ENCODE results near the gene LYSMD1. TPM values are rescaled to one million over a fixed set of nuclear protein-coding genes. Genes with fewer than 3 reads are reported as not detected.

LYSMD1 gene
- total and polyA plus RNA-seq, 2 experiments from 2014 or later = 1.0 to 16.2 TPM

GRCh38 chr1:151171190-151171589 lies 5.5 kb upstream of the LYSMD1 start:
- H3K27ac ChIP-seq = no peak overlapping the region
- H3K4me3 ChIP-seq = no peak overlapping the region
- no peaks in the 10 kb centered on the region for H3K27me3 ChIP-seq
- DNase-seq (ENCODE audit: low spot score) = no peak
- peaks cover 6% of the 10 kb centered on the region for H3K4me1 ChIP-seq (ENCODE audit: insufficient read depth)
- no peaks in the 10 kb centered on the region for H3K36me3 ChIP-seq (replicated peaks; ENCODE audit: insufficient read depth, low read depth)
- H3K9me3 ChIP-seq (ENCODE audit: low read depth) = no peaks in the 10 kb centered on the region
- H4K20me1 ChIP-seq (ENCODE audit: insufficient read depth, poor library complexity, severe bottlenecking) = no peaks in the 10 kb centered on the region
- no peak overlapping the region for H3K4me2 ChIP-seq
- H2AFZ ChIP-seq = no peak overlapping the region
- H3K9me2 ChIP-seq (replicated peaks; ENCODE audit: insufficient read depth) = no peaks in the 10 kb centered on the region
- WGBS (ENCODE audit: low lambda C conversion rate, missing lambda C conversion rate) = 93% methylated on average over 5 of the region's 5 CpGs
- H3K79me2 ChIP-seq = peaks cover 14% of the 10 kb centered on the region
- TF ChIP-seq EZH2 (IDR thresholded peaks at IDR 0.05; ENCODE audit: borderline replicate concordance) (no peak), CTCF (IDR thresholded peaks at IDR 0.05; ENCODE audit: poor library complexity) (no peak), EZH2phosphoT487 (IDR thresholded peaks at IDR 0.05; ENCODE audit: low read depth, severe bottlenecking, unreplicated experiment) (no peak)

- 90% methylated on average over 6 of the region's 6 CpGs for WGBS (ENCODE audit: low lambda C conversion rate, missing lambda C conversion rate)
- Histone ChIP-seq H3K4me2 (peak overlapping the region; percentile 81), H3K27ac (peak overlapping the region; percentile 75), H3K36me3 (replicated peaks; ENCODE audit: insufficient read depth, low read depth) (no peaks in the 10 kb centered on the region), H3K4me3 (peak overlapping the region; percentile 56), H3K4me1 (ENCODE audit: insufficient read depth) (peaks cover 15% of the 10 kb centered on the region), H3K79me2 (peaks cover 37% of the 10 kb centered on the region), H3K27me3 (no peaks in the 10 kb centered on the region), H4K20me1 (ENCODE audit: insufficient read depth, poor library complexity, severe bottlenecking) (no peaks in the 10 kb centered on the region), H2AFZ (no peak overlapping the region), H3K9me3 (ENCODE audit: low read depth) (no peaks in the 10 kb centered on the region), H3K9me2 (replicated peaks; ENCODE audit: insufficient read depth) (no peaks in the 10 kb centered on the region)
- no peak for DNase-seq (ENCODE audit: low spot score)
- TF ChIP-seq EZH2 (IDR thresholded peaks at IDR 0.05; ENCODE audit: borderline replicate concordance) (no peak), CTCF (IDR thresholded peaks at IDR 0.05; ENCODE audit: poor library complexity) (no peak), EZH2phosphoT487 (IDR thresholded peaks at IDR 0.05; ENCODE audit: low read depth, severe bottlenecking, unreplicated experiment) (no peak)
Observed at GRCh38 chr1:151167116-151167515, 1.4 kb upstream of the LYSMD1 start.

GRCh38 chr1:151166505-151166956 lies 829 bp upstream of the LYSMD1 start:
- Histone ChIP-seq H3K36me3 (replicated peaks; ENCODE audit: insufficient read depth, low read depth) (no peaks in the 10 kb centered on the region), H4K20me1 (ENCODE audit: insufficient read depth, poor library complexity, severe bottlenecking) (no peaks in the 10 kb centered on the region), H3K4me3 (peak overlapping the region; percentile 56), H3K9me2 (replicated peaks; ENCODE audit: insufficient read depth) (no peaks in the 10 kb centered on the region), H3K4me2 (peak overlapping the region; percentile 81), H3K27ac (peak overlapping the region; percentile 75), H3K4me1 (ENCODE audit: insufficient read depth) (peaks cover 15% of the 10 kb centered on the region), H3K9me3 (ENCODE audit: low read depth) (no peaks in the 10 kb centered on the region), H3K27me3 (no peaks in the 10 kb centered on the region), H2AFZ (peak overlapping the region; percentile 64), H3K79me2 (peaks cover 37% of the 10 kb centered on the region)
- DNase-seq (ENCODE audit: low spot score) = peak; percentile 54
- no peak for TF ChIP-seq EZH2phosphoT487 (IDR thresholded peaks at IDR 0.05; ENCODE audit: low read depth, severe bottlenecking, unreplicated experiment)
- no peak for TF ChIP-seq EZH2 (IDR thresholded peaks at IDR 0.05; ENCODE audit: borderline replicate concordance)
- WGBS (ENCODE audit: low lambda C conversion rate, missing lambda C conversion rate) = 7% methylated on average over 14 of the region's 15 CpGs

GRCh38 chr1:151165281-151165737 lies 393 bp downstream of the LYSMD1 start:
- Histone ChIP-seq H3K9me3 (ENCODE audit: low read depth) (no peaks in the 10 kb centered on the region), H3K36me3 (replicated peaks; ENCODE audit: insufficient read depth, low read depth) (no peaks in the 10 kb centered on the region)
- 3% methylated on average over 15 of the region's 15 CpGs for WGBS (ENCODE audit: low lambda C conversion rate, missing lambda C conversion rate)

More at GRCh38 chr1:151165281-151165737, 393 bp downstream of the LYSMD1 start:
- Histone ChIP-seq H3K4me3 (peak overlapping the region; percentile 64), H4K20me1 (ENCODE audit: insufficient read depth, poor library complexity, severe bottlenecking) (no peaks in the 10 kb centered on the region), H2AFZ (peak overlapping the region; percentile 86), H3K4me1 (ENCODE audit: insufficient read depth) (peaks cover 15% of the 10 kb centered on the region), H3K4me2 (peak overlapping the region; percentile 80), H3K9me2 (replicated peaks; ENCODE audit: insufficient read depth) (no peaks in the 10 kb centered on the region), H3K79me2 (peaks cover 37% of the 10 kb centered on the region), H3K27me3 (no peaks in the 10 kb centered on the region), H3K27ac (peak overlapping the region; percentile 88)
- TF ChIP-seq EZH2 (IDR thresholded peaks at IDR 0.05; ENCODE audit: borderline replicate concordance) (no peak), CTCF (IDR thresholded peaks at IDR 0.05; ENCODE audit: poor library complexity) (no peak), EZH2phosphoT487 (IDR thresholded peaks at IDR 0.05; ENCODE audit: low read depth, severe bottlenecking, unreplicated experiment) (no peak)
- DNase-seq (ENCODE audit: low spot score) = peak; percentile 62

Data from hepatocyte (in vitro differentiated cells).